Activated CD4-positive, CD25-positive, alpha-beta regulatory T cell treated with anti-CD3 and anti-CD28 coated beads, Interleukin-2, amount 50 U/mL, for 24 hours (primary cell): ENCODE measurements around the gene ZBED1.
"Not testable (repeated sequence)": the region's sequence is repeated elsewhere in the genome, so short reads cannot be mapped to it uniquely, and the experiment has no call there.

Experiments used
- ATAC-seq, 2 donors: fragments of 150-1000 bp; cut with Tn5 transposase; one replicate each; pipeline ENCODE4 v1.10.0; 2021; ENCODE audit warnings: mild to moderate bottlenecking in 1 of 2, moderate library complexity in 1 of 2

ZBED1 gene

GRCh38 chrX:2495595-2495994 lies 5.2 kb downstream of the ZBED1 start:
- no peak for ATAC-seq

DNA sequence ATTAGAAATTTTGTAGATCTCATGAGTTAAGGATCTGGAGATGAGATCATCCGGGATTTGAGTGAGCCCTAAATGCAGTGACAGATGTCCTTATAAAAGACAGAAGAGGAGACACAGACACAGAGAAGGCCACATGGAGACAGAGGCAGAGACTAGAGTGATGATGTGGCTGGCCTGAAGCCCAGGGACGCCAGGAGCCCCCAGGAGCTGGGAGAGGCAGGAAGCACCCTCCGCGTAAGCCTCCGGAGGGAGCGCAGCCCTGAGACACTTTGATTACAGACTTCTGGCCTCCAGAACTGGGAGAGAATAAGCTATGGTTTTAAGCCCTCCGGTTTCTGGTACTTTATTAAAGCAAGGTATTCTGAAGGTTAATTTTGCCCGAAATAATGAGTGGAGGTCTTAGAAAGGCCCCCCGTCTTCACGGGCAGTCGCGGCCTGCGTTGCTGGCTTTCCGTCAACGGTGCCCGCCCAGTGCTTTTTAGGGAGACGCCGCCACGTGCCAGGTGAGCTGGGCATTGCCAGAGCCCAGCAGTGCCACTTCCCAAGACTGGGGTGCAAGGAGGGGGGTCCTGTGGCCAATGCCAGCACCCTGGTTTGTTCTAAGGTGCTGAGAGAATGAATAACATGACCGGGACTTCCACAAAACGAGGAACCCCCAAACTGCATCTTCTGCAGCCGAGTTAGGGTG lies 8.1 kb downstream of the ZBED1 start:
- no peak for ATAC-seq

DNA sequence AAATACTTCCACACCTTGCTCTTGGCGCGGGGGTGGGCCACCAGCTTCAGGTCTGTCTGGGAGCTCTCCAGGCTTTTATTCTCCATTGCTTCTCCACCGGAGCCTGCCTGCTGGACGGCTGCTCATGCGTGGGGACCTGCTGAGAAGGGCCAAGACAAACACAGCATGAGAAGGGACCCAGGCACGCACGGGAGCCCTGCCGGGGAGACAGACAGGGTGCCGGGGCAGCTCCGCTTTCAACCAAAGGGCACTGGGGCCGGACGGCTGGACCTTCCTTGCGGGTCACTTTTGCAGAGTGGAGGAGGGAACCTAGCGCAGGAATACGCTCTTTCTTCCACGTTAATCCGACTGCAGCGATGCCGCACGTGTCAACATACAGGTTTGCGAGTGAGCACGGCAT lies 10.1 kb downstream of the ZBED1 start:
- ATAC-seq, result no peak

GRCh38 chrX:2489446-2490445 lies 11.0 kb downstream of the ZBED1 start:
- no peak for ATAC-seq

- no peak for ATAC-seq
Observed at GRCh38 chrX:2488621-2489285, 12.0 kb downstream of the ZBED1 start.

DNA sequence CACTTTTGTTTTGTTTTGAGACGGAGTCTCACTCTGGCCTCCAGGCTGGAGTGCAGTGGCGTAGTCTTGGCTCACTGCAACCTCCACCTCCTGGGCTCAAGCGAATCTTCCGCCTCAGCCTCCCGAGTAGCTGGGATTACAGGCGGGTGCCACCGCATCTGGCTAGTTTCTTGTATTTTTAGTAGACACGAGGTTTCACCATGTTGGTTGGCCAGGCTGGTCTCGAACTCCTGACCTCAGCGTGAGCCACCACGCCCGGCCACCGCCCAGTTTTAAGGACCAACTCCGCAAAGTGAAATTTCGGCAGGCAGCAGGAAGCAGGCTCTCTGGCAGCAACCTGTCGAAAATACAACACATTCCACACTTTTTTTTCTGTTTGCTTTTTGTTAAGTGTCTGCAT lies 13.4 kb downstream of the ZBED1 start:
- no peak for ATAC-seq

GRCh38 chrX:2486476-2487133 lies 14.2 kb downstream of the ZBED1 start:
- no peak for ATAC-seq

DNA sequence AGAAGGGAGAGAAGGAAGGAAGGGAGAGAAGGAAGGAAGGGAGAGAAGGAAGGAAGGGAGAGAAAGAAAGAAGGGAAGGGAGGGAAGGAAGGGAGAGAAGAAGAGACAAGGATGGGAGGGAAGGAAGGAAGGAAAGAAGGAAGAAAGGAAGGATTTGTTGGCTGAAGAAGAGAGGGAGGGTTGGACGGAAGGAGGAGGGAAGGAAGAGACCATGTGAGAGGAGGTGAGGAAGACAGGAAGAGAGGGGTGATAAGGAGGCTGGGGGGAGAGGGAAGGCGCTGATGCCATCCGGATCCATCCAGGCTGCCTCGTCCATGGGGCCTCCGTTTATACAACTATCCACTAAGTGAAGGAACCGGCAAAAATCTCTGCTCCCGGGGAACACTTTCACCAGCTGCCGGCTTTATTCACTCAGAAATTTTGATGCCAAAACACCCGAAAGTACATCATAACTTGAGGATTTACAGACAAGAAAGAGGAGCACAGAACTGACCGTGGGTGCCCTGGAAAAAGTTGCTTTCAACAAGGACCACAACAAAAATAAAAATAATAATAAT lies 14.9 kb downstream of the ZBED1 start:
- ATAC-seq, result no peak

- ATAC-seq, result no peak
Observed at GRCh38 chrX:2484721-2485648, 15.8 kb downstream of the ZBED1 start.

DNA sequence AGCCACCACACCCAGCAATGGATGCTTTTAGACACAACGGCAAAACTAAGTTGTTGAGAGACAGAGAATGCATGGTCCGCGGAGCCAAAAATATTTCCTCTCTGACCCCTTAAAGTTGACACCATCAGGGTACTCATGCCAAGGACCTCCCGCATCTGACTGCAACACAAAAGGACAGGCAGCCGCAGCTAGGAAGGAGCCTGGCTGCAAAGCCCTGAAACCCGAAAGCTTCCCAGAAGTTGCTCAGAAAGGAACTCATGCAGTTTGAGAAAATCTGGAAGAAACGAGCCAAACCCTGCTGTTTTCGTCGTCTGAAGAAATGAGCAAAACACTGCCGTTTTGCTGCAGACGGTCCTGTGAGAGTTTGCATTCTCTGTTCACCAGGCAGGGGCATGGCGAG lies 16.5 kb downstream of the ZBED1 start:
- ATAC-seq, result no peak

GRCh38 chrX:2483398-2484060 lies 17.2 kb downstream of the ZBED1 start:
- ATAC-seq, result no peak

- not testable (repeated sequence) for ATAC-seq
Observed at GRCh38 chrX:2481597-2481996, 19.2 kb downstream of the ZBED1 start.

DNA sequence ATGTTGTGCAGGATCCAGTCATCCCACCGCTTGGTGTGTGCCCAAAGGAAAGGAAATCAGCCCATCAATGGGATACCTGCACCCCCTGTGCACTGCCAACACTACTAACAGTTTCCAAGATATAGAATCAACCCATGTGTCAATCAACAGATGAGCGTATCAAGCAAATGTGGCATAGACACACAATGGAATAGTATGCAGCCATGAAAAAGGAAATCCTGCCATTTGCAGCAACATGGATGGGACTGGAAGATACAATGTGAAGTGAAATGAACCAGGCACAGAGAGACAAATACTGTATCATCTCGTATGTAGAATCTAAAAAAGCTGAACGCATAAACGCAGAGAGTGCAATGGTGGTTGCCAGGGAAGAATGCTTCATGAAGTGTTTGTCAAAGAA lies 20.8 kb downstream of the ZBED1 start:
- not testable (repeated sequence) for ATAC-seq

GRCh38 chrX:2479420-2479780 lies 21.4 kb downstream of the ZBED1 start:
- ATAC-seq, result no peak

- no peak for ATAC-seq
Observed at GRCh38 chrX:2478546-2479419, 22.0 kb downstream of the ZBED1 start.

DNA sequence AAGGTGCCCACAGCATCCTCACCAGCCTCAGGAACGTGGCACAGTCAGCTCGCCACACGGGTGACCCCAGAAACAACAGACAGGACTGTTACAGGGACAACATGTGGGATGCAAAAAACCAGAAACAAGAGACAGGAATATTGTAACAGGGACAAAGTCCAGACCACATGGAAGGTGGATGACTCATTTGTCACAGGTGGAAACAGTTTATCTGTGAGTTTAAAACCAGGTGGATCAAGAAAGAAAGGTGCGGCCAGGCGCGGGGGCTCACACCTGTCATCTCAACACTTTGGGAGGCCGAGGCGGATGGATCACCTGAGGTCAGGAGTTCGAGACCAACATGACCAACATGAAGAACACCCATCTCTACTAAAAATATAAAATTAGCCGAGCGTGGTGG lies 23.5 kb downstream of the ZBED1 start:
- not testable (repeated sequence) for ATAC-seq

- no peak for ATAC-seq
Observed at GRCh38 chrX:2474963-2475726, 25.6 kb downstream of the ZBED1 start.

- ATAC-seq, result no peak
Observed at GRCh38 chrX:2474280-2474962, 26.4 kb downstream of the ZBED1 start.
